Measurements from ENCODE around the gene LDLRAD3.

Gene LDLRAD3

DNA sequence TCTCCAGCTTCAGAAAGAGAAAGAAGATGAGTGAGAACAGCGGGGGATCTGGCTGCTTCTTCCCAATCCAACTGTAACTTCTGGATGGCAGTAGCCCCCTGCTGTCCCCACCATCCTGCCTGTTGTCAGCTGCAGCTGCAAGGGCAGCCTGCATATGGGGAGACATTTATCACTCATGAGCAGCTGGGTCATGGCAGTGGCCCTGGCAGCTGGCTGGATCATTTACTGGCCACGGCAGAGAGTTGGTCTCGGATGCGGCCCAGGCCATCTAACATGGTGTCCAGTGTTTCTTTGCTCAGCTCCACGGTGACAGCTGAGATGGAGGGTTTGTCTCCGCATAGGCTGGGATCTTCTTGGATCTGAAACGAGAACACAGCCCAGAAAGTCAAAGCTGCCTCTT, 330.6 kb downstream of the LDLRAD3 start:
- no peak for DNase-seq (ENCODE audit: low spot score)

GRCh38 chr11:36278531-36279282, 334.8 kb downstream of the LDLRAD3 start:
- DNase-seq (ENCODE audit: low spot score) = no peak

- no peak for DNase-seq (ENCODE audit: low spot score)
Measured at GRCh38 chr11:36280531-36280930, 336.7 kb downstream of the LDLRAD3 start.

Measured in CD4-positive, alpha-beta T cell treated with Interleukin-15 for 4 hours (primary cell).